GM19025 (cell line): ENCODE measurements around the gene ARL8A.
A peak's percentile ranks its signal among the peaks of the same experiment; 100 is the strongest.
"Not testable (repeated sequence)": the region's sequence is repeated elsewhere in the genome, so short reads cannot be mapped to it uniquely, and the experiment has no call there.

ENCODE experiments used
- ATAC-seq: cut with Tn5 transposase; IDR thresholded peaks from one replicate; pipeline ENCODE4 v1.9.1; 2021; ENCODE audit warnings: mild to moderate bottlenecking, low read depth, moderate library complexity; ENCODE audit not compliant: unreplicated experiment

The ARL8A gene

GRCh38 chr1:202176949-202177927 is 32.7 kb upstream of the ARL8A start:
- no peak for ATAC-seq

- no peak for ATAC-seq
Observed at GRCh38 chr1:202173993-202174392, 29.5 kb upstream of the ARL8A start.

GRCh38 chr1:202172015-202172355 is 27.4 kb upstream of the ARL8A start:
- no peak for ATAC-seq

GRCh38 chr1:202171292-202172014 is 26.9 kb upstream of the ARL8A start:
- no peak for ATAC-seq

- ATAC-seq = no peak
Observed at GRCh38 chr1:202170726-202171125, 26.2 kb upstream of the ARL8A start.

GRCh38 chr1:202168861-202169260 is 24.3 kb upstream of the ARL8A start:
- no peak for ATAC-seq

- ATAC-seq = no peak
Observed at GRCh38 chr1:202167708-202168415, 23.3 kb upstream of the ARL8A start.

- not testable (repeated sequence) for ATAC-seq
Observed at GRCh38 chr1:202167054-202167453, 22.5 kb upstream of the ARL8A start.

- ATAC-seq = no peak
Observed at GRCh38 chr1:202165942-202166843, 21.7 kb upstream of the ARL8A start.

- ATAC-seq = no peak
Observed at GRCh38 chr1:202165267-202165941, 20.9 kb upstream of the ARL8A start.

GRCh38 chr1:202164271-202165037 is 19.9 kb upstream of the ARL8A start:
- peak; percentile 50 for ATAC-seq

- no peak for ATAC-seq
Observed at GRCh38 chr1:202163281-202164270, 19.0 kb upstream of the ARL8A start.

- no peak for ATAC-seq
Observed at GRCh38 chr1:202162418-202163280, 18.1 kb upstream of the ARL8A start.

GRCh38 chr1:202162047-202162417 is 17.5 kb upstream of the ARL8A start:
- no peak for ATAC-seq

GRCh38 chr1:202161151-202162046 is 16.9 kb upstream of the ARL8A start:
- ATAC-seq = no peak
